Measurements from ENCODE around the gene CDPF1.

DNA sequence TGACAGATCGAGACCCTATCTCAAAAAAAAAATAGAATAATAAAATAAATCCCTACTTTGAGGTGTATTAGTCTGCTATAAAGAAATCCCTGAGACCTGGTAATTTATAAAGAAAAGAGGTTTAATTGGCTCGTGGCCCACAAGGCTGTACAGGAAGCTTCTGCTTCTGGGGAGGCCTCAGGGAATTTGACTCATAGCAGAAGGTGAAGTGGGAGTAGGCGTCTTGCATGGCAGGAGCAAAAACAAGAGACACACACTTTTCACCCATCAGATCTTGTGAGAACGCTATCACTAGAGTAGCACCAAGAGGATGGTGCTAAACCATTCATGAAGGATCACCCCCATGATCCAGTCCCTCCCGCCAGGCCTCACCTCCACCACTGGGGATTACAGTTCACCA, 29.2 kb downstream of the CDPF1 start:
- TF ChIP-seq EZH2 (IDR thresholded peaks at IDR 0.05): no peak
- TF ChIP-seq POLR2AphosphoS5 (IDR thresholded peaks at IDR 0.05; ENCODE audit: borderline replicate concordance, low read depth, low read length): no peak
